Skeletal muscle satellite cell (primary cell): ENCODE measurements around the gene LYRM4.
"Not testable (repeated sequence)": the region's sequence is repeated elsewhere in the genome, so short reads cannot be mapped to it uniquely, and the experiment has no call there.

Experiments
- H3K27me3 ChIP-seq: 2 replicates; pipeline ENCODE4 v1.7.0; 2013; ENCODE audit warnings: low read length; ENCODE audit not compliant: control insufficient read depth, insufficient read depth
- H3K36me3 ChIP-seq: 2 replicates; pipeline ENCODE4 v1.7.0; 2013; ENCODE audit warnings: mild to moderate bottlenecking, control low read depth, low read length; ENCODE audit not compliant: insufficient read depth
- H3K4me1 ChIP-seq: 2 replicates; pipeline ENCODE4 v1.7.0; 2013; ENCODE audit warnings: low read length; ENCODE audit not compliant: control insufficient read depth, insufficient read depth
- H3K4me2 ChIP-seq: 2 replicates; pipeline ENCODE4 v1.7.0; 2013; ENCODE audit warnings: mild to moderate bottlenecking, low read length
- H3K4me3 ChIP-seq: 2 replicates; pipeline ENCODE4 v1.7.0; 2013; ENCODE audit warnings: low read length
- H3K9ac ChIP-seq: 2 replicates; pipeline ENCODE4 v1.7.0; 2013; ENCODE audit warnings: mild to moderate bottlenecking, low read depth, low read length, moderate library complexity
- H3K9me3 ChIP-seq: replicated peaks from 2 replicates; pipeline ENCODE4 v1.7.0; 2013; ENCODE audit warnings: mild to moderate bottlenecking, control low read depth, low read length

LYRM4 gene

GRCh38 chr6:5123296-5124143 lies 137.2 kb downstream of the LYRM4 start:
- Histone ChIP-seq H3K36me3 (no peaks in the 10 kb centered on the region), H3K4me3 (no peak overlapping the region), H3K4me2 (no peak overlapping the region), H3K27me3 (no peaks in the 10 kb centered on the region), H3K9ac (no peak overlapping the region), H3K4me1 (peaks cover 17% of the 10 kb centered on the region), H3K9me3 (no peaks in the 10 kb centered on the region)

GRCh38 chr6:5122504-5123112 lies 138.1 kb downstream of the LYRM4 start:
- Histone ChIP-seq H3K27me3 (no peaks in the 10 kb centered on the region), H3K9me3 (no peaks in the 10 kb centered on the region), H3K9ac (no peak overlapping the region), H3K4me1 (peaks cover 17% of the 10 kb centered on the region), H3K4me3 (no peak overlapping the region), H3K4me2 (no peak overlapping the region), H3K36me3 (no peaks in the 10 kb centered on the region)

- Histone ChIP-seq H3K4me2 (no peak overlapping the region), H3K9ac (no peak overlapping the region)
Measured at GRCh38 chr6:5121956-5122355, 138.8 kb downstream of the LYRM4 start.

GRCh38 chr6:5121479-5121878 lies 139.3 kb downstream of the LYRM4 start:
- Histone ChIP-seq H3K4me2 (no peak overlapping the region), H3K36me3 (no peaks in the 10 kb centered on the region), H3K9ac (no peak overlapping the region), H3K27me3 (no peaks in the 10 kb centered on the region), H3K4me1 (peaks cover 17% of the 10 kb centered on the region), H3K4me3 (no peak overlapping the region), H3K9me3 (no peaks in the 10 kb centered on the region)

More at GRCh38 chr6:5121956-5122355, 138.8 kb downstream of the LYRM4 start:
- Histone ChIP-seq H3K4me3 (no peak overlapping the region), H3K4me1 (peaks cover 17% of the 10 kb centered on the region), H3K9me3 (no peaks in the 10 kb centered on the region), H3K27me3 (no peaks in the 10 kb centered on the region), H3K36me3 (no peaks in the 10 kb centered on the region)

GRCh38 chr6:5120543-5120942 lies 140.2 kb downstream of the LYRM4 start:
- H3K9me3 ChIP-seq, H3K4me3 ChIP-seq, H3K9ac ChIP-seq, H3K27me3 ChIP-seq, H3K4me2 ChIP-seq, H3K4me1 ChIP-seq, H3K36me3 ChIP-seq: not testable (repeated sequence)

- Histone ChIP-seq H3K27me3 (no peaks in the 10 kb centered on the region), H3K4me1 (peaks cover 4% of the 10 kb centered on the region), H3K9me3 (no peaks in the 10 kb centered on the region), H3K9ac (no peak overlapping the region), H3K4me3 (no peak overlapping the region), H3K36me3 (no peaks in the 10 kb centered on the region), H3K4me2 (no peak overlapping the region)
Measured at GRCh38 chr6:5120011-5120410, 140.7 kb downstream of the LYRM4 start.

GRCh38 chr6:5119090-5119951 lies 141.4 kb downstream of the LYRM4 start:
- H3K4me3 ChIP-seq, result no peak overlapping the region
- no peaks in the 10 kb centered on the region for H3K36me3 ChIP-seq
- H3K4me2 ChIP-seq, result no peak overlapping the region
- no peaks in the 10 kb centered on the region for H3K27me3 ChIP-seq
- H3K9me3 ChIP-seq, result no peaks in the 10 kb centered on the region
- H3K9ac ChIP-seq, result no peak overlapping the region
- H3K4me1 ChIP-seq, result no peaks in the 10 kb centered on the region

GRCh38 chr6:5116243-5116991 lies 144.3 kb downstream of the LYRM4 start:
- Histone ChIP-seq H3K4me3 (no peak overlapping the region), H3K4me2 (no peak overlapping the region), H3K36me3 (no peaks in the 10 kb centered on the region), H3K27me3 (no peaks in the 10 kb centered on the region), H3K9ac (no peak overlapping the region), H3K9me3 (no peaks in the 10 kb centered on the region), H3K4me1 (peaks cover 12% of the 10 kb centered on the region)

GRCh38 chr6:5115168-5115567 lies 145.6 kb downstream of the LYRM4 start:
- Histone ChIP-seq H3K27me3 (no peaks in the 10 kb centered on the region), H3K9ac (no peak overlapping the region), H3K4me1 (peaks cover 12% of the 10 kb centered on the region), H3K4me3 (no peak overlapping the region), H3K4me2 (no peak overlapping the region), H3K9me3 (no peaks in the 10 kb centered on the region), H3K36me3 (no peaks in the 10 kb centered on the region)

- Histone ChIP-seq H3K4me3 (no peak overlapping the region), H3K27me3 (no peaks in the 10 kb centered on the region), H3K9me3 (no peaks in the 10 kb centered on the region), H3K4me1 (peaks cover 12% of the 10 kb centered on the region), H3K9ac (no peak overlapping the region), H3K4me2 (no peak overlapping the region), H3K36me3 (no peaks in the 10 kb centered on the region)
Measured at GRCh38 chr6:5113096-5113495, 147.7 kb downstream of the LYRM4 start.
